HL-60 (cell line): Measurements from ENCODE around the gene TMEM19.

Experiments
- GABPA ChIP-seq: IDR thresholded peaks from 2 replicates; pipeline ENCODE4 v1.6.1; 2012; ENCODE audit warnings: low read depth
- POLR2AphosphoS5 ChIP-seq: IDR thresholded peaks from 2 replicates; pipeline ENCODE4 v1.6.1; 2012; ENCODE audit warnings: low read depth
- REST ChIP-seq: IDR thresholded peaks from 2 replicates; pipeline ENCODE4 v1.6.1; 2012; ENCODE audit warnings: low read depth; ENCODE audit not compliant: insufficient replicate concordance
- SPI1 ChIP-seq: IDR thresholded peaks from 2 replicates; pipeline ENCODE4 v1.6.1; 2012; ENCODE audit warnings: low read depth, mild to moderate bottlenecking, borderline replicate concordance
- TF ChIP-seq, protein P1 (sequence below): IDR thresholded peaks from one replicate; pipeline ENCODE4 v1.5.1; 2011; ENCODE audit warnings: low read length, control low read depth, inconsistent platforms; ENCODE audit not compliant: insufficient read depth

- TF ChIP-seq, protein P1, sequence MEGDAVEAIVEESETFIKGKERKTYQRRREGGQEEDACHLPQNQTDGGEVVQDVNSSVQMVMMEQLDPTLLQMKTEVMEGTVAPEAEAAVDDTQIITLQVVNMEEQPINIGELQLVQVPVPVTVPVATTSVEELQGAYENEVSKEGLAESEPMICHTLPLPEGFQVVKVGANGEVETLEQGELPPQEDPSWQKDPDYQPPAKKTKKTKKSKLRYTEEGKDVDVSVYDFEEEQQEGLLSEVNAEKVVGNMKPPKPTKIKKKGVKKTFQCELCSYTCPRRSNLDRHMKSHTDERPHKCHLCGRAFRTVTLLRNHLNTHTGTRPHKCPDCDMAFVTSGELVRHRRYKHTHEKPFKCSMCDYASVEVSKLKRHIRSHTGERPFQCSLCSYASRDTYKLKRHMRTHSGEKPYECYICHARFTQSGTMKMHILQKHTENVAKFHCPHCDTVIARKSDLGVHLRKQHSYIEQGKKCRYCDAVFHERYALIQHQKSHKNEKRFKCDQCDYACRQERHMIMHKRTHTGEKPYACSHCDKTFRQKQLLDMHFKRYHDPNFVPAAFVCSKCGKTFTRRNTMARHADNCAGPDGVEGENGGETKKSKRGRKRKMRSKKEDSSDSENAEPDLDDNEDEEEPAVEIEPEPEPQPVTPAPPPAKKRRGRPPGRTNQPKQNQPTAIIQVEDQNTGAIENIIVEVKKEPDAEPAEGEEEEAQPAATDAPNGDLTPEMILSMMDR, result no peak
- TF ChIP-seq REST (no peak), GABPA (no peak), POLR2AphosphoS5 (no peak), SPI1 (no peak)
Measured at GRCh38 chr12:71737197-71737596, 51.3 kb downstream of the TMEM19 start.
